ENCODE results near the gene ZBP1. TPM values are rescaled to one million over a fixed set of nuclear protein-coding genes. Genes with fewer than 3 reads are reported as not detected.
"Not testable (repeated sequence)": the region's sequence is repeated elsewhere in the genome, so short reads cannot be mapped to it uniquely, and the experiment has no call there.

The ZBP1 gene
- total RNA-seq, 4 donors from 2014 or later = 0.28 to 0.84 (median 0.56) TPM; not detected in 1

DNA sequence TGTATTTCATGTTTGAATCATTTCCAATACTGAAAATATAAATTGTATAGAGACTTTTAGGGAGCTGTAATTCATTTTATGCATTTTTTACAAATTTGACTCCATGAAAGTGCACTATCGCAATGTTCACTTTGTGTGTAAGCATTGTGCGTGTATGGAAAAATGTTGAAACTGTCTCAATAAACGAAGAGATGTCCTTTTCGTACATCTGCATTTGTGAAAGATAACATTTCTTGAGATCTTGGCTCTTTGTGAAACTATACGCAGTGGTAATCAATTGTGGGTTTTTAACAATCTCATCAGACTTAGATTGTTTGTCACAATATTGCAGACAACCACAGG is 18.6 kb upstream of the ZBP1 start:
- TF ChIP-seq, protein P1, sequence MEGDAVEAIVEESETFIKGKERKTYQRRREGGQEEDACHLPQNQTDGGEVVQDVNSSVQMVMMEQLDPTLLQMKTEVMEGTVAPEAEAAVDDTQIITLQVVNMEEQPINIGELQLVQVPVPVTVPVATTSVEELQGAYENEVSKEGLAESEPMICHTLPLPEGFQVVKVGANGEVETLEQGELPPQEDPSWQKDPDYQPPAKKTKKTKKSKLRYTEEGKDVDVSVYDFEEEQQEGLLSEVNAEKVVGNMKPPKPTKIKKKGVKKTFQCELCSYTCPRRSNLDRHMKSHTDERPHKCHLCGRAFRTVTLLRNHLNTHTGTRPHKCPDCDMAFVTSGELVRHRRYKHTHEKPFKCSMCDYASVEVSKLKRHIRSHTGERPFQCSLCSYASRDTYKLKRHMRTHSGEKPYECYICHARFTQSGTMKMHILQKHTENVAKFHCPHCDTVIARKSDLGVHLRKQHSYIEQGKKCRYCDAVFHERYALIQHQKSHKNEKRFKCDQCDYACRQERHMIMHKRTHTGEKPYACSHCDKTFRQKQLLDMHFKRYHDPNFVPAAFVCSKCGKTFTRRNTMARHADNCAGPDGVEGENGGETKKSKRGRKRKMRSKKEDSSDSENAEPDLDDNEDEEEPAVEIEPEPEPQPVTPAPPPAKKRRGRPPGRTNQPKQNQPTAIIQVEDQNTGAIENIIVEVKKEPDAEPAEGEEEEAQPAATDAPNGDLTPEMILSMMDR (IDR thresholded peaks at IDR 0.05) = no peak
- no peak for ATAC-seq (ENCODE audit: low FRiP score)

DNA sequence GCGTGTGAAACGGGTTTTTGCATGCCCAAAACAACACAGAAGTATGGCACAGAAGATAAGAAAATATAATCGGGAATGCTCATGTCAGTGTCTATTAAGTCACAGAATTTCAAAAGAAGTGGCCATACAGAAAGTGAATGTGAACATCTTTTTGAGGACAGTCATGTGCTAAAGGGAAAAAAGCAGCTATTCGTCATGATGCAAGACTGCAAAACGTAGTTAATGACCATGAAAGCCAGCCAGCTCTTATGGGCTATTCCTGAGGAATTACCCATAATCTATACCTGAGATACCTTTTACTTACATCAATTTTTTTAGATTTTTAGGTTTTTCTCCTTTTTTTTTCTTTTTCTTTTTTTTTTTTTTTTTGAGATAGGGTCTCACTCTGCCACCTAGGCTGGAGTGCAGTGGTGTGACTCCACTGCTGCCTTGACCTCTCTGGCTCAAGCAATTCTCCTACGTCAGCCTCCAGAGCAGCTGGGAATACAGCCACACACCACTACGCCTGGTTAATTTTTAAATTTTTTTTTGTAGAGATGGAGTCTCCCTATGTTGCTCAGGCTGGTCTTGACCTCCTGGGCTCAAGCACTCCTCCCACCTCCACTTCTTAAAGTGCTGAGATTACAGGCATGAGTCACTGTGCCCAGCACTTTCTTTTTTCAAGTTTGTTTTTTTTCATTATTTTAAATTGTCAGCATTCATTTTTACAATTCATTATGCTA is 18.1 kb upstream of the ZBP1 start:
- TF ChIP-seq, protein P1 (IDR thresholded peaks at IDR 0.05) = no peak
- no peak for ATAC-seq (ENCODE audit: low FRiP score)

More for the DNA sequence above, 18.6 kb upstream of the ZBP1 start:
- no peak for DNase-seq (ENCODE audit: low spot score)

DNA sequence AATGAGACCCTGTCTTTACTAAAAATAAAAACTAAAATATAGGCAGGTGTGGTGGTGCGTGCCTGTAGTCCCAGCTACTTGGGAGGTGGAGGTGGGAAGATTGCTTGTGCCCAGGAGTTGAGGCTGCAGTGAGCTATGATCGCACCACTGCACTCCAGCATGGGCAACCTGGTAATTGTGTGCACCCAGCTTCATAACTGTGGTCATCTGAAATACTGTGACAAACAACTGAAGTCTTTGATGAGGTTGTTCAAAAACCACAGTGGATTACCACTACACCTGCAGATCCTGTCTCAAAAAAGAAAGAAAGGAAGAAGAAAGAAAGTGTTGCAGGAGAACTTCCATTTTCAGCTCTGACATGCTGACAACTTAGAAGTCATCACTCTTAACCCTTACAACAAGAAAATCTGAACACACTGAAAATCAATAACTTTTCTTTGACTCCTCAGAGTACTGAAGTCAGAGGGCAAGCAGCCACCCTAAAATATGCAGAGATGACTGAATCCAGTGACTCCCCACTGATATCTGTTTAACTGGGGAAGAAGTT is 13.8 kb upstream of the ZBP1 start:
- ATAC-seq (ENCODE audit: low FRiP score) = no peak
- TF ChIP-seq, protein P1 (IDR thresholded peaks at IDR 0.05) = no peak
- DNase-seq (ENCODE audit: low spot score) = no peak

More for the DNA sequence above, 18.1 kb upstream of the ZBP1 start:
- peak; percentile 11 for DNase-seq (ENCODE audit: low spot score)

DNA sequence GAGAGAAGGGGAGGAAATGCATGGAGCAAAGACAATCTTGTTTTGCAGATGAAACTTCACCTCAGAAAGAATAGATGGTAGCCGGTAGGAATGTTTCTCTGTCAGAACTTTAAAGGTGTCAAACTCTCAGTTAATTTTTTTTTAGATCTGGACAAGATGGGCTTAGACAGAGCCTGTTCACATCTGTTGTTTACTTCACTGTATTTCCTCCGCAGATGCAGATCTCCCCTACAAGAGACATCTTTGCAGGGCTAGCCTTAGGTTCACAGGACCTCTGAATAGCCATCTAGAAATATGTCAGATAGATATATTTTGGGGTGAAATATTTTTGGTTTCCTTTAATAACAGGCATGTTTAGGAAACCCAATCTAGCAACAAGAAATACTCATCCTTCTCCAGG is 12.1 kb upstream of the ZBP1 start:
- no peak for ATAC-seq (ENCODE audit: low FRiP score)
- DNase-seq (ENCODE audit: low spot score) = no peak
- TF ChIP-seq, protein P1 (IDR thresholded peaks at IDR 0.05) = no peak

DNA sequence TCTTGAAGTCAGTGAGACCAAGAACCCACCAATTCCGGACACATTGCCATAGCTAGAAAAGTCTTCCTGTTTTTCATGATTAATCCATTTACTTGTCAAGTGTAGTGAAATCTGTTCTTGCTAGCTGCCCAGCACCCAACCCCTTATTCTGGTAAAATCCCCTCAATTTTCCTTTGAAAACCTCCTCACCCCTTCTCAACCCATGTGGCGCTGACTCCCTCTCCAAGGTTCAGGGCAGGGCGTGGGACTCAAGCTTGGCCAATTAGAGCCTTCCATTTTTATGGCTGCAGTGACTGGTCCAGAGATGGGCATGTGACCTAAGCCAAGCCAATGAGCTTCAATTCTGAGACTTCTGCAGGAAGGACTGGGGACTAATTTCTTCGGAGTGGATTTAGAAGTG is 9.8 kb upstream of the ZBP1 start:
- ATAC-seq (ENCODE audit: low FRiP score) (no peak), DNase-seq (ENCODE audit: low spot score) (no peak)
- TF ChIP-seq, protein P1 (IDR thresholded peaks at IDR 0.05) = no peak

DNA sequence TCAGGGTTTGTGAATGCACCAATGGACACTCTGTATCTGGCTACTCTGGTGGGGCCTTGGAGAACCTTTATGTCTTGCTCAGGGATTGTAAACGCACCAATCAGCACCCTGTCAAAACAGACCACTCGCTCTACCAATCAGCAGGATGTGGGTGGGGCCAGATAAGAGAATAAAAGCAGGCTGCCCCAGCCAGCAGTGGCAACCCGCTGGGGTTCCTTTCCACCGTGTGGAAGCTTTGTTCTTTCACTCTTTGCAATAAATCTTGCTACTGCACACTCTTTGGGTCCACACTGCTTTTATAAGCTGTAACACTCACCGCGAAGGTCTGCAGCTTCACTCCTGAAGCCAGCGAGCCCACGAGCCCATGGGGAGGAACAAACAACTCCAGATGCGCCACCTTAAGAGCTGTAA is 9.3 kb upstream of the ZBP1 start:
- DNase-seq (ENCODE audit: low spot score); ATAC-seq (ENCODE audit: low FRiP score): not testable (repeated sequence)

DNA sequence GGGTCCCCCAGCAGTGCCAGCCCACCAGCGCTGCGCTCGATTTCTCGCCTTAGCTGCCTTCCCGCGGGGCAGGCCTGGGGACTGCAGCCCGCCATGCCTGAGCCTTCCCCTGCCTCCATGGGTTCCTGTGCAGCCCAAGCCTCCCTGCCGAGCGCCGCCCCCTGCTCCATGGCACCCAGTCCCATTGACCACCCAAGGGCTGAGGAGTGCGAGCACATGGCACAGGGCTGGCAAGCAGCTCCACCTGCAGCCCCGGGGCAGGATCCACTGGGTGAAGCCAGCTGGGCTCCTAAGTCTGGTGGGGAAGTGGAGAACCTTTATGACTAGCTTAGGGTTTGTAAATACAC is 8.7 kb upstream of the ZBP1 start:
- ATAC-seq (ENCODE audit: low FRiP score); DNase-seq (ENCODE audit: low spot score): not testable (repeated sequence)
